Measurements from ENCODE around the gene BHLHA15.

BHLHA15 gene

DNA sequence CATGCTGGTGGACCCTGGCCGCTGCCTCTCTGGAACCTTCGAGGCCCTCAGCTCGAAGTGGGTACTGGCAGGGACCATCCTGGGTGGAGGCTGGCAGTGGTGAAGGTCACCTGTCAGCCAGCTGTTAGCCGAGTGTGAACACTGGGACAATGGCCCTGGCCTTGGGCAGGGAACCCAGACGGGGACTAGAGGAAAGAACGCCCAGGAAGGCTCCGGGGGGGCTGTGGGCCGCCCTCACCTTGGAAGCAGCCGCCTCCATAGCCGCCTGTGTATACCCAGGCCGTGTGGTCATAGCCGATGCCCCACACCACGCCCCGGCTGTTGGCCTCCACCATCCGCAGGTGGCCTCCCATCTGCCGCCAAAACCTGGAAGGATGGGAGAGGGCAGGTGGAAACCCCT lies 17.6 kb downstream of the BHLHA15 start:
- DNase-seq = no peak

DNA sequence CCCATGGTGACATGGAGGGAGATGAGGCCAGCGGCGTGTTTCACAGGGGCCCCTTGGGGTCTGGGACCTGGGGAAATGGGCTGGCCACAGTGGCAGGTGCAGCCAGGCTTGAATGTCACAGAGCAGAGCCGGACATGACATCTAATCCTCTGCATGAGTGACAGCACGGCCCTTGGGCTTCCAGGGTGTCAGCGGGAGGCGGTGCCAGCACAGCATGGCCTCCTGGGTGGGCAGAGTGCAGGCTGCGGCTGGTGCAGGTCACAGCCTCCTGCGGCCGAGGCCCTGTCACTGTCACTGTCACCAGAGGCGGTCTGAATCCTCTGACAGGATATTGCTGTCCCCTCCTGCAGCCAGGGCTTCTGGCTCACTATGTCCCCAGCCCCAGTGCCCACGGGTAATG lies 18.2 kb downstream of the BHLHA15 start:
- no peak for DNase-seq

DNA sequence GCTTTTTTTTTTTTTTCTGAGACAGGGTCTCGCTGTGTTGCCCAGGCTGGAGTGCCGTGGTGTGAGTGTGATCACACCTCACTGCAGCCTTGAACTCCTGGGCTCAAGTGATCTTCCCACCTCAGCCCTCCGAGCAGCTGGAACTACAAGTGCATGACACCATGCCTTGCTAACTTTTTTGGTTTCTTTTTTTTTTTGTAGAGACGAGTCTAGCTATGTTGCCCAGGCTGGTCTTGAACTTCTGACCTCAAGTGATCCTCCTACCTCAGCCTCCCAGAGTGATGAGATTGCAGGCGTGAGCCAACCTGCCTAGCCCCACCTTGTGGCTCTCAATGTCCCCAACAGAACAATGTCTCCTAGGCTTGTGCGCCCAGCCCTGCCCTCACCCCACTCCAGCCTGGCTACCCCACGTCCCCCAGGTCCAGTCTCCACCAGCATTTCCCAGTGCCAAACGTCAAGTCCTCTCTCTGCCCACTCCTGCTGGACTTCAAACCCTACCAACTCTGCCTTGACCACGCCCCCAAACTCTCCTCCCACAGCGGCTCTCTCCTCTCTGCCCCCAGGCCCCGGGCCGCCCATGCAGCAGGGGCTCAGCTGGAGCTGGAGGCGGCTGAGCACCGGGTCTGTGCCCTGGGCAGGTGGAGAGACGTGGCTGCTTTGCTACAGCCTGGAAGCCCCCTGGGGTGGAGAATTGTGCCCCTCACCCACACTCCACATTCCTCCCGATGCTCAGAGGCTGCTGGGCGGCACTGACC lies 18.9 kb downstream of the BHLHA15 start:
- no peak for DNase-seq

DNA sequence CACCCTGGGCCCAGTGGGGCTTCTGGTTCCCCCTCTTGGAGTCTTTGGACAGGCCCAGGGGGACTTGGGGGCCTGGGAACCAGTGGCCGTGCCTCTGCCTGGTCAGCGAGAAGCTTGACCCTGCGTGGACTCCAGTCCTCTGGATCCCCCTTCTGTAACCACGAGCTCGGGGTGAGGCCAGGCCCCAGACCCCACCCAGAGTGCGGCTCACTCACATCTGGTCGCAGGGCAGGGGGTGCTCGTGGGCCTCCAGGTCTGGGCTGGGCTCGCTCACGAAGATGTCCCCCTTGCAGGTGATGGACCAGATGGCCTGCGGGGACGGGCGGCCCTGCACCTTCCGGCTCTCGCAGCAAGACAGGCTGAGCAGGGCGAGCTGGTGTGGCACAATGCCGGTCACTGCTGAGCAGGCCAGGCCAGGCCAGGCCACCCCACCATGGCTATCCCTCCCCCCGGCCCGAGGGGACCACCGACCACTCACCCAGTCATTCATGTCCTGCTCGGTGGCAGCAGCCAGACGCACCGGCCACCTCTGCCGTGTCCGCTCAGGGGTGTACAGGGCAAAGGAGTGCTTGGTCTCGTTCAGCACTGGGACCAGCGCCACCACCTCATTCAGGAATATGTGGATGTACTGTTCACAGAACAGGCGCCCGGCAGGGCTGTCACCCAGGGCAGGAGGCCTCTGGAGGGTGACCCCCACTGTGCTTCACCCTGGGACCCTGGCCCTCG lies 19.7 kb downstream of the BHLHA15 start:
- DNase-seq = no peak

DNA sequence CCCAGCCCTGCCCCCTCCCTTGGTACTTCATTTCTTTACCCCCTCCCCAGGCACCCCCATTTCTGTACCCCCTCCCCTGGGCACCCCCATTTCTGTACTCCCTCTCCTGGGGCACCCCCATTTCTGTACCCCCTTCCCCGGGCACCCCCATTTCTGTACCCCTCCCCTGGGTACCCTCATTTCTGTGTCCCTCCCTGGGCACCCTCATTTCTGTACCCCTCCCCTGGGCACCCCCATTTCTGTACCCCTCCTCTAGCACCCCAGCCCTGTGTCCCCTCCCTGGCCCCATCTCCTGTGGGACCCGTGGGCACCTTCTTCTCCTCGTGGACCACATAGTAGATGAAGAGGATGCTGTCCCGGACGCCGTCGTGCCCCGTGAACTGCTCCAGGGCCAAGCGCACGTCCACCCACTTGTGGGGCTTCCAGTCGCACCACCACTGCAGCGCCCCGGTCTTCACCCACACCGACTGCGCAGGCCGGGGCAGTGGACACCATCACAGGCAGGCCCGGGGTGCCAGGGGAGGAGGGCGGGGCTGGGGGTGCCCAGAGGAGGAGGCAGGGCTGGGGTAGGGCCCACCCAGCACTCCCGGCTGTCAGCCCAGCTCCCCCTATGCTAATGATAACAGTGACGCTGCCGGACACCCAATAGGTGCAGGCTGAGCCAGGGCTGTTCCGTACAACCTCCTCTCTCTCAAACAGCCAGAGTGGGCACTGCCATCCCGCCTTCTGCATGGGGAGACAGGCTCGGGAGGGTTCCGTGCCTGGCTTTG lies 20.4 kb downstream of the BHLHA15 start:
- no peak for DNase-seq

DNA sequence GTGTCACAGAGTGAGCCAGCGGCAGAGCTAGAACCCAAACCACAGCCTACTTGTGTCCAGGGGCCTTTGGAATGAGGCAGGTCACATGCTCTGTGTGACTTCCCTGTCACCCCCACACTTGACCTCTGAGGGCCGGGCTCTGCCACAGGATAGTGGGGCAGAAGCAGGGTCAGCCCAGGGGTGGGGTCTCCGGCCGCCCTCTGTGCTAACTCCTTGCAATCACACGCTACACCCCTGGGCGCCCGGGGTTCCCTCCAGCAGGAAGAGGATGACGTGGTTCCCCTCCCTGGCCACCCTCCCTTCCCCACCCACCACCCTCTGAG lies 21.0 kb downstream of the BHLHA15 start:
- DNase-seq = no peak

DNA sequence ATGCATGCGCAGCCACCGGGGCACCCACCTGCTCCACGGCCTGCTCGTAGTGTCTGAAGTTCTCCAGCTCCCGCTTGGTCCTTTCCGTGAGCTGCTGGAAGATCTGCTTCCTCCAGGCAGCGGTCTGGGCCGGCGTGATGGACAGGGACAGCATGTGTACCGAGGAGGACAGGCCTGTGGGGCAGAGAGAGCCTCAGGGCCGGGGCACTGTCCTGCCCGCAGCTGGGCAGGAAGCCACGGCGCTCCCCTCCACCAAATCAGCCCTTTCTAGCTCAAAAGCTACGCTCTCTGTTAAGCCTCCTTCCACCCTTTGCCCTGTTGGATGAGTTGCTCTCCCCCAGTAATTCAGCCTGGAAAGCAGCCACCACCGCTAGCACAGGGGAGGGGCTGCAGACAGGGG lies 21.6 kb downstream of the BHLHA15 start:
- no peak for DNase-seq

DNA sequence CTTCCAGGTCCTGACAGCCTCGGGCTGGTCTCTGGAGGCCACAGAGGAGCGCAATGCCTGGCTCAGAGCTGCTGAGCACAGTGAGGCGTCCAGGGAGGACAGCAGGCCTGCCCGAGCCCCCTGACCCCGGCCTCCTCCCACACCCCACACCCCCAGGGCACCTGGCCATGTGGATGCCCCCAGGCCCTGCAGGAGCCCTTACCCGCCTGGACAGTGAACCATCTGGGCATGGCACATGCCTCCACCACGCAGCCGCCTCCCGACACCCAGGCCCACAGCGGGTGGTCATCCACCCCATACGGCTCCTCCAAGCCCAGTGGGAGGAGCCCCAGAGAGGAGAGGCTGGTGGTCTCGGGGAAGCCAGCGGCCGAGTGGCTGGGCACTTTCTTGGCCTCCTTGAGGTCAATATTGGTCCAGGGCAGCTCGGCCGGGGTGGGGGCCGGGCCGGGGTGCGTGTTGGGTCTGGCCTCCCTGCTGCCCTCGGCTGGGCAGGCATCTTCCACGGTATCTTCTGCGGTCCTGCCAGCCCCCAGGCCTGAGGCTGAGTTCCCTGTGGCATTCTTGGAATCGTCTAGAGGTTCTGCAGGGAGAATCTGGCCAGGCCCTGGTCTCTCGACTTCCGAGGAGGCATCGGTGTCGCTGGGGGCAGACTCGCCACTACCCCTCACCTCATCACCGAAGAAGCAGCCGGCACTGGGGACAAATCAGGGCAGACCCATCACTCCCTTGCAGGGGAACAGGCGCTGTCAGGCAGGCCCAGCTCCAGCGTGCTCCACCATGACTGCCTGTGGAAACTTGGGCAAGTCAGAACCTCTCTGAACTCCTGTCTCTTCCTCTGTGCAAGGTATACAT lies 22.2 kb downstream of the BHLHA15 start:
- DNase-seq = no peak

DNA sequence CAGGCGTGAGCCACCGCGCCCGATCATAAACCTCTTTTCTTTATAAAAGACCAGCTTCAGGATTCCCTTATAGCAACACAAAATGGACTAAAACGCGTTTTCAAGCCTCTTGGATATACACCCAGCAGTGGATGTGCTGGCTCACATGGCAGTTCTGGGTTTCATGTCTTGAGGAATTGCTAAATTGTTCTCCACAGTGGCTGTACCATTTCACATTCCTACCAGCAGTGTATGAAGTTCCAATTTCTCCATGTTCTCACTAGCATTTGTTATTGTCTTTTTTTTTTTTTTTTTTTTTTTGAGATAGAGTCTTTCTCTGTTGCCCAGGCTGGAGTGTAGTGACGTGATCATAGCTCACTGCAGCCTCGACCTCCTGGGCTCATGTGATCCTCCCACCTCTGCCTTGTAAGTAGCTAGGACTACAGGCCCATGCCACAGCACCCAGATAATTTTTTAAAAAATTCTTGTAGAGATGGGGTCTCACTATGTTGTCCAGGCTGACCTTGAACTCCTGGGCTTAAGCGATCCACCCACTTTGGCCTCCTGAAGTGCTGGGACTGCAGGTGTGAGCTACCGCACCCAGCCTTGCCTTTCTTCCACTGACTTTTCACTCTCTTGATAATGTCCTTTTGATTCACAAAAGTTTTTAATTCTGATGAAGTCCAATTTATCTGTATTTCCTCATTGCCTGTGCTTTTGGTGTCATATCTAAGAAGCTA lies 23.3 kb downstream of the BHLHA15 start:
- DNase-seq = no peak

DNA sequence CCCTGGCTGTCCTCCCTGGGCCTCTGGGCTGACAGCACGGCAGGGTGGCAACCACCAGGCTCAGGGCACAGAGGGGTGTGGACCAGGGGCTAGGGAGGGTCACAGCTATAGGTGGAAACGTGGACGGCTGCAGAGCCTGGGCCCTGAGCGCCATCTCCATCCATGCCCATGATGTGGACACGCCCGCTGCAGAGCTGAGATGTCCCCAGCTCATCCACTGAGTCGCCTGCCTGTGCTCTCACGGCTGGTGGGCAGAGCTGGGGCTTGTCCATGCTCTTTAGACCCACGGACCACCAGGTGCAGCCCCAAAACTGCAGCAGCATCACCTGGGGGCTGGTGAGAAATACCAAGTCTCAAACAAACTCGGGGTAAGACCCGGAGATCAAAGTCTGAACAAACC lies 24.7 kb downstream of the BHLHA15 start:
- DNase-seq = no peak

DNA sequence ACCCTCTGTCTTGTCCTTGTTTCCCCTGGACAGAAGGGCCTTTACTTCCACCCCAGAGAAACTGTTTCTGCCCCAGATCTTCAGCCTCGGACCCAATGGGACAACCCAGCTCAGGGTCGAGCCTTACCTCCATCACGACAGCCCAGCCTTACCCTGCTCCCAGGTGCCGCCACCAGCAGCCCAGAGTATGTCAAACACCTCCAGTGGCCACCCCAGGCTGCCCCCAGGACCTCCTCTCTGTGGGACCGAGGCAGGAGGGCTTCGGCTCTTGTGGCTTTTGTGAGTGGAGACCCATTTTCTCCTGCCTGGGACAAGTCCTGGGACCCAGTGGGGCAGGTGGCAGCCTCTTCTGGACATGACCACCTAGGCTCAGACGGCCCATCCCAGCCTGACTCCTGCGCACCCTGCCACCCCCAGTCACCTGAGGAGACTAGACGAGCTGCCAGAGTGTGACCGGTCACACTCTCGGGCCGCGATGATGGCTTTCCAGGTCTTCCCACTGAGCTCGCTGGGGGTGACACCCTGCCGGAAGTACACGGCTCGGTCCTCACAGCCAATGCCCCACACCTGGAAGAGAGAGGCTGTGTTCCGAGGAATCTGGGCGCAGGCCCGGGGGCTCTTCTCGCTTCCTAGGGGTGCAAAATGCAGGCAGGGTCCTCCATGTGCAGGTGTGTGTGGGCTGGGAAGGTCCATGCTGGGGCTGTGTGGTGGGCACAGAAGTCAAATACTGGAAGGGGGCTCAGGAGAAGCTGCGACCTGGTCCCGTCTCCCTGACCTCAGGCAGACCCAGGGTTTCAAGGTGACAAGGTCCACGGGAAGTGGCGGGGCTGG lies 25.3 kb downstream of the BHLHA15 start:
- no peak for DNase-seq

DNA sequence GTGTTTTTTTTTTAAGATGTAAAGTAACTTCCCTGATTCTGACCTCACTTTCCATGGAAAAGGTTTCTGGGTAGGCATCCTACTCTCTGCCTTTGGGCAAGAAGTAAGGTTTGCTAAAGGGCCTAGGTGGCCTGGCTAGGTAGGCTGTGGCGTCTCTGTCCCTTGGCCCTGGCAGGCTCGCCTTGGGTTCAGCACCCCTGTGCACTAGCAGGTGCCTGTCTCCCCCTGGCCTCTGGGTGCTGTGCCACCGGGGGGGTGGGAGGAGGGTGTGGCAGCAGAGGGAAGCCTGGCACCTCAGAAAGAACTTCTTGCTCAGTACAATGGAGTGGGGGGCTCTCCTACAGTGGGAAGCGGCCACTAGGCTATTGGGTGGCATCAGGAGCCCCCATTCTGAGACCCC lies 26.8 kb downstream of the BHLHA15 start:
- DNase-seq = no peak

DNA sequence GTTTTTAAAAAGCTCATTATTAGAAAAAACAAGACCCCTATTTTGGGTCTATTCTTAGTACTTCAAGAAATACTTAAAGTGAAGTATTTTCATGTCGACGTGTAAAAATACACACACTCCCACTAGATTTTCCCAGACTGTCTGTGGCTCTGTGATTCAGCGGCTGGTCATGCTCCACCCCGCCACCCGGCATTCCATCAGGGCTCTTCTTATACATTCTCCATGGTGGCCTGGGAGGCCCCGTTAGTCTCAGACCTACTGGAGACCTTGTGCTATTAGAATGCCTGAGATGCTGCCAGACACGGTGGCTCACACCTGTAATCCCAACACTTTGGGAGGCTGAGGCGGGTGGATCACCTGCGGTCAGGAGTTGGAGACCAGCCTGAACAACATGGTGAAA lies 27.7 kb downstream of the BHLHA15 start:
- no peak for DNase-seq

DNA sequence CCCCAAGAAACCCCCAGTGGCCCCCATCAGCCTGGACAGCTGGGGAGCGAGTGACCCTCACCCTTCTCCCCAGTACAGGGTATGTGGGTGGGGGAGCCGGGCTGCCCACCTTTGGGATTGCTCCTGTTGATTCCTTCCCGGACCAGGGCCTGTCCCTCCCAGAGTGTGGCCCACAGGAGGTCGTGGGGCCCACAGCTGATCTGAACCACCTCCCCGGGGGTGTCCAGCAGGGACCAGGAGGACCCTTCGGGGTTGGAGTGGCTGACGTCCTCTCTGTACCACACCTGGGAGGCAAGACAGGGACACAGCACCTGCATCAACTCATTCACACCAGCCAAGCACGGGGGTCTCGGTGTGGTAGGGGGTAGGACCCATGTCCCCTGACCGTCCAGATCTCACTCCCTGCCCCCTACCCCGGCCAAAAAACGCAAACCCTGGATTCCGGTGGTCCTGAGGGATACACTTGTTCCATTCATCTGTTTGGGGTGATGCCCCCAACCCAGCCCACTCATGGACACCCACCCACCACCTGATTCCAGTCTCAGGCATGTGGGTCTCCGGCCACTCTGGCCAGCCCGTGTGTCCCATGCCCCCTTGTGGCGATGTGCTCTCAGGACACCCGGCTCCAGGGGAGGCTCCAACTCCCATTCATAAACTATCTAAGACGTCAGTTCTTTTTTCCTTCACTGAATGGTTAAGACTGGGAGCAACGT lies 29.9 kb downstream of the BHLHA15 start:
- no peak for DNase-seq

DNA sequence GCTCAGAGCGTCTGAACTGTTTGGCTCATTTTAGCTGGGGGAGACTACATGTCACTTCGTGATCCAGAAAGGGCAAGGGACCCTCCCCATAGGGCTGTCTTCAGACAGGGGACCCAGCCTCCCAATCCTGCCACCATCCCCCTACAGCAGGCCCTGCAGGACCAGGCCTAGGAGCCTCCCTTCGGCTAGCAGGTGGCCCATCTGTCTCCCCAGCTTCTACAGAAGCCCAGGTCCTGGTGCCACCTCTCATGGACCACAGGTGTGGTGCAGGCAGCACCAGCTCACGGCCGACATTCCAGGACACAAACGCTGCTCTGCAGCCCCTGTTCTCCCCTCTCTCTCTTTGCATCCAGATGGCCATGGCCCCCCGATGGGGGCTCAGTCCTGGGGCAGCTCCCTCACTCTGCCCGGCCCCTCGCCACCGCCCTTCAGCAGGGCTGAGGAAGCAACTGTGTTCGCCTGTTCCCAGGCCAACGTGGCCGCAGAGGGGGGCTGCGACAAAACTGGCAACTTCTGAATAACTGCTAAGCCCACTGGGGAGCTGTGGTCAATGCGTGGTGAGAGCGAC lies 30.5 kb downstream of the BHLHA15 start:
- no peak for DNase-seq

DNA sequence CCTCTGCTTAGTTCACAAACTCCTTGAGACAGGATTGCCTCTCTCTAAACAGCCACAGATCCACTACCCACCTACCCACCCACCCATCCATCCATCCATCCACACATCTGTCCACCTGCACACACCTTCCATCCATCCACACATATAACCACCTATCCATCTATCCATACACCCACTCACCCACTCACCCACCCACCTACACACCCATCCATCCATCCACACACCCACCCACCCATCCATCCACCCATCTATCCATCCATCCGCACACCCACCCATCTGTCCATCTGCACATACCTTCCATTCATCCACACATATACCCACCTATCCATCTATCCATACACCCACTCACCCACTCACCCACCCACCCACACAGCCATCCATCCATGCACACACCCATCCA lies 31.1 kb downstream of the BHLHA15 start:
- no peak for DNase-seq

DNA sequence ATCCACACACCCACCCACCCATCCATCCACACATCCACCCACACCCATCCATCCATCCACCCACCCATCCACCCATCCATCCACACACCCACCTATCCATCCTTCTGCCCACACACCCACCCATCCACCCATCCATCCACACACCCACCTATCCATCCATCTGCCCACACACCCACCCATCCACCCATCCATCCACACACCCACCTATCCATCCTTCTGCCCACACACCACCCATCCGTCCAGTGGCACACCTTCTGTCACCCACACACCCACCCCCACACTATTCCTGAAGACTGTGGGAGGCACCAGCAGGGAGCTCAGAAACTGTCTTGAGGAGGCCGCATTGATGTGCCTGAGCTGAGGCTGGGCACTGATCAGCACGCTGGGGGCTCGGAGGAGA lies 31.7 kb downstream of the BHLHA15 start:
- DNase-seq = no peak

DNA sequence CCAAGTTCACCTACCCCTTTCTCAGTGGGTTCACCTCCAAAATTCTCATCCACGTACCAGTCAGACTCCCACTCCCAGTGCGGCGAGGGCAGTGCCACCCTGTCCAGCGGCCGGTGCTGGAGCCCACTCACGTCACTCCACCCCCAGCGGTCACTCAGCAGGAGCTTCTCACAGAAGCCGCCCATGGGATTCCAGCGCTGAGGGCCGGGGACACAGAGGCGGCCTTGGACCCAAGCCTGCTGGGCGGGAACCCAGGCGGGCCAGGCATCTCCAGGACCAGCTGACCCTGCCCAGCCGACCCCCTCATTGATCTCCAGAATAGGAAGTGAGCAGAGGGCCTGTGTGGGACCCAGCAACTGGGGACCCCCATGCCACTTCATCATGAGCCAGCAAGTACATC lies 33.6 kb downstream of the BHLHA15 start:
- DNase-seq = no peak

DNA sequence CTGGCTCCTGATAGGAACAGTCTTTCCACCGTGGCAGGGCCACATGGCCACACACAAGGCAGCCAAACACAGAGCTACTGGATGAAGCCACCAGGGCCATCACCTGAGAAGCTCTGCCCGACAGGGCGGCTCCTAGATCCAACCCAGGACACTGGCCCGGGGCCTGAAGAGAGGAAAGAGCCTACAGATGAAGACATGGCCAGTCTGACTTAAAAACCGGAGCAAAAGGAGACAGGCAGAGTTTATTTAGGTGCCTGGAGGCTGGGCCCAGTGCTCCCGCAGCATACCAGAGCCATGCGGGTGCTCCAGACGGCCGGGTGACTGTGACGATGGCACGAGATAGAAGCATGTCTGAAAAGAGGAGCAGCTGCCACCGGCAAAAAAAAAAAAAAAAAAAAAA lies 36.9 kb downstream of the BHLHA15 start:
- no peak for DNase-seq

DNA sequence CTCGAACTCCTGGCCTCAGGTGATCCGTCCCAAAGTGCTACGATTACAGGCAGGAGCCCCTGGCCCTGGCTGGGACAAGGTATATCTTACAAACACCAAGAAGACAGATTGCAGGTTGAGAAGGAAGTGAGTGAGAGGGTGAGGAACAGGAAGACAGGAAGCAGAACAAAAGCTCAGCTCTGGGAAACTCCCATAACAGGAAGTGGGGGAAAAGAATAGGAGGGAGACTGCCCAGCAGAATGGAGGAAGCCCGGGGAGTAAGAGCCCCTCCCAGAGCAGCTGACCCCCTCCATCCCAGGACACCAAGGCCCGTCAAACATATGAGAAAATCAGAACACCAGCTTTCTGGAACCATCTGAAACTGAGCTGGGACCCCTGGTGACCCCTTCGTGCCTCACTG lies 37.9 kb downstream of the BHLHA15 start:
- DNase-seq = no peak
